IPS-18c (cell line): ENCODE data around the gene ZNF865.
A peak's percentile ranks its signal among the peaks of the same experiment; 100 is the strongest.
"Not testable (repeated sequence)": the region's sequence is repeated elsewhere in the genome, so short reads cannot be mapped to it uniquely, and the experiment has no call there.

Experiments
- H3K4me3 ChIP-seq: 2 replicates; pipeline ENCODE4 v1.7.0; 2013; ENCODE audit warnings: low read depth, mild to moderate bottlenecking, low read length, moderate library complexity; ENCODE audit not compliant: insufficient read depth
- H3K9me3 ChIP-seq: one replicate; pipeline ENCODE4 v1.6.1; 2013; ENCODE audit warnings: mild to moderate bottlenecking, low read length, moderate library complexity; ENCODE audit not compliant: control insufficient read depth, insufficient read depth

Gene ZNF865

GRCh38 chr19:55605637-55606470 lies at the start of gene ZNF865:
Gene ZNF865, plus strand, starts transcription at chr19:55605647. Its CDS starts 7,972 bp downstream, at chr19:55613619.
- H3K4me3 ChIP-seq: peak within 1 kb of the TSS; percentile 82

GRCh38 chr19:55559684-55560083 lies 45.8 kb upstream of the ZNF865 start:
- H3K9me3 ChIP-seq: no peaks in the 10 kb centered on the region
- H3K4me3 ChIP-seq: no peak overlapping the region

More at GRCh38 chr19:55605637-55606470, at the start of gene ZNF865:
- H3K9me3 ChIP-seq: no peaks in the 10 kb centered on the region

GRCh38 chr19:55563261-55563690 lies 42.2 kb upstream of the ZNF865 start:
- no peaks in the 10 kb centered on the region for H3K9me3 ChIP-seq

GRCh38 chr19:55566823-55567222 lies 38.6 kb upstream of the ZNF865 start:
- no peaks in the 10 kb centered on the region for H3K9me3 ChIP-seq
- no peak overlapping the region; the same call in 1 of the 2 replicates for H3K4me3 ChIP-seq

More at GRCh38 chr19:55563261-55563690, 42.2 kb upstream of the ZNF865 start:
- H3K4me3 ChIP-seq: no peak overlapping the region

GRCh38 chr19:55567708-55568328 lies 37.6 kb upstream of the ZNF865 start:
- no peaks in the 10 kb centered on the region for H3K9me3 ChIP-seq
- no peak overlapping the region for H3K4me3 ChIP-seq

- H3K9me3 ChIP-seq, H3K4me3 ChIP-seq: not testable (repeated sequence)
These were observed 36.0 kb upstream of the ZNF865 start for GRCh38 chr19:55569477-55569876.

GRCh38 chr19:55573929-55574328 lies 31.5 kb upstream of the ZNF865 start:
- not testable (repeated sequence) for H3K4me3 ChIP-seq, H3K9me3 ChIP-seq

- Histone ChIP-seq H3K4me3 (no peak overlapping the region), H3K9me3 (no peaks in the 10 kb centered on the region)
These were observed 28.7 kb upstream of the ZNF865 start for GRCh38 chr19:55576746-55577145.

GRCh38 chr19:55578031-55578760 lies 27.3 kb upstream of the ZNF865 start:
- no peak overlapping the region for H3K4me3 ChIP-seq

GRCh38 chr19:55578761-55579747 lies 26.4 kb upstream of the ZNF865 start:
- Histone ChIP-seq H3K4me3 (peak overlapping the region; percentile 75; the same call in 1 of the 2 replicates), H3K9me3 (no peaks in the 10 kb centered on the region)

More at GRCh38 chr19:55578031-55578760, 27.3 kb upstream of the ZNF865 start:
- H3K9me3 ChIP-seq: no peaks in the 10 kb centered on the region

- no peaks in the 10 kb centered on the region for H3K9me3 ChIP-seq
- peak overlapping the region; percentile 75 for H3K4me3 ChIP-seq
These were observed 25.5 kb upstream of the ZNF865 start for GRCh38 chr19:55579766-55580621.

GRCh38 chr19:55580628-55581144 lies 24.8 kb upstream of the ZNF865 start, which contains the start of gene ZNF579:
Gene ZNF579, minus strand, starts transcription at chr19:55580848. Its CDS starts 1,209 bp downstream, at chr19:55579639.
- H3K9me3 ChIP-seq: no peaks in the 10 kb centered on the region
- peak within 1 kb of the TSS; percentile 75 for H3K4me3 ChIP-seq

GRCh38 chr19:55581145-55581822 lies 24.2 kb upstream of the ZNF865 start:
- no peaks in the 10 kb centered on the region for H3K9me3 ChIP-seq
- peak overlapping the region; percentile 75; the same call in 1 of the 2 replicates for H3K4me3 ChIP-seq

- no peak overlapping the region for H3K4me3 ChIP-seq
These were observed 23.6 kb upstream of the ZNF865 start for GRCh38 chr19:55581823-55582223.

GRCh38 chr19:55582284-55582683 lies 23.2 kb upstream of the ZNF865 start:
- not testable (repeated sequence) for H3K9me3 ChIP-seq, H3K4me3 ChIP-seq

More at GRCh38 chr19:55581823-55582223, 23.6 kb upstream of the ZNF865 start:
- no peaks in the 10 kb centered on the region for H3K9me3 ChIP-seq
